HG02610 (cell line): ENCODE data around the gene SH3PXD2A.
"Not testable (repeated sequence)": the region's sequence is repeated elsewhere in the genome, so short reads cannot be mapped to it uniquely, and the experiment has no call there.

Source experiments
- ATAC-seq: cut with Tn5 transposase; IDR thresholded peaks from one replicate; pipeline ENCODE4 v1.9.1; 2021; ENCODE audit warnings: mild to moderate bottlenecking, moderate library complexity; ENCODE audit not compliant: unreplicated experiment

The SH3PXD2A gene

DNA sequence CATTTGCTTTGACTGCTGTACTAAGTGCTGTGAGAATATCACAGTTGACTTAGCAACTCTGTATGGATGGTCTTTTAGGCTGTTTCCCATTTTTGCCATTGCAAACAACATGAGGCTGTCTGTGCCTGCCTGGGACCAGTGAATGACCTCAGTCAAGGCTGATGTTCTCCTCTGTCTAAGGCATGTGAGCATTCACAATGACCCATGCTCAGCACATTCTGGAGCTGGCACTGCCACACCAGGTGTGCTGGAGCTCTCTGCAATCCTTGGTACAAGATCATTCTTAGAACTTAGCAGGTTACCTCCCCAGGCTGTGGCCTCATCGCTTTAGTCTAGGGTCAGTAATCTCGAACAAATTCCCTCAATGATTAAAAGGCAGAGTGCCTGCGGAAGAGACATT lies 61.9 kb downstream of the SH3PXD2A start:
- no peak for ATAC-seq

DNA sequence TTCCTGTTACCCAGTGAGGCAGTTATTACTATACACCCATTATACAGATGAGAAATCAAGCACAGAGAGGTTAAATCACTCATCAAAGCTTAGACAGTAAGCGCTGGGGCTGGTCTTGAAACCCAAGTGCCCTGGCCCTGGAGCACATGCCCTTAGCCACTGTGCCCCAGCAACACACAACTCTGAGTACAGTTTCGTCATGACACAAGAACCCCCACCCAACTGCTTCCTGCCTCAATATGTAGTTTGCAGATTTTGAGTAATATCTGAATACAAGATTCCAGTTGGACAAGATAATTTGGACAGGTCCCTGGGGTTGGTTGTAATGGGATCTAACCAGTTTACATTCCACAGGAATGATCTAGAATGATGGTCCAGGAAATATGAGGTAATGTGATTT lies 62.8 kb downstream of the SH3PXD2A start:
- no peak for ATAC-seq

DNA sequence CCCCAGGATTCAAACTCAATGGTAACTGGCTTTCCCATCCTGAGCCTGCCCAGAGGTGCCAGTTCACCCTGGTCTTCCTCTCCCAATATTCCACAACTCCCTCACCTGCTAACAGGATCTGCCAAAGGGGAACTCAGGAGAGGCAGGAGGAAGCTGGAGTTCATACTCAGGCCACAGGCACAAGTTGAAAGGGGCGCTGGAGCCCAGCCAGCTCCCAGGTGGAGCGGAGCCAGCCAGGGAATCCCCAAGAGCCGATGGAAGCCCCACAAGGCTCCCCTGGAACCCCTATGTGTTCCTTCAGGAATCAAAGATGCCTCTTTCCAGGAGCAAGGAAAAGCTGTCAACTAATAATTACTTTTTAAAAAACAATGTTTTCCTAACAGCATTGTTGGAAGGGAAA lies 63.5 kb downstream of the SH3PXD2A start:
- ATAC-seq: no peak

DNA sequence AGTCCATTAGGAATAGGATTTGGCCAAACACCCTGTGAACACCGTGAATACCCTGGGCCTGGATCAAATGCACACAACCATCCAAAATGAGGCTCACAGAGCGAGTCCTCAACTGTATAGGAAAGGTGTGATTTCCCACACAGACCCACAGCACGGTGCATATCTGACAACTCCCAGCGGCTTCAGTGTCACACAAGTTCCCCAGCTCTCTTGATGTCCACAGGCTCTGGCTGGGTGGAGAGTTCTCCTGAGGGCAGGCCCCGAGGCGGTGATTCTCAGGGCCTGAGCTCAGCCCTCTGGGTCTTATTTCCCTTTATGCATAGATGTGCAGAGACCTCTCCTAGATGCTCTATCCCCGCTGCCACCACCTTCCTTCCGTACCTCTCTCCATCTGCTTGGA lies 64.1 kb downstream of the SH3PXD2A start:
- ATAC-seq: no peak

DNA sequence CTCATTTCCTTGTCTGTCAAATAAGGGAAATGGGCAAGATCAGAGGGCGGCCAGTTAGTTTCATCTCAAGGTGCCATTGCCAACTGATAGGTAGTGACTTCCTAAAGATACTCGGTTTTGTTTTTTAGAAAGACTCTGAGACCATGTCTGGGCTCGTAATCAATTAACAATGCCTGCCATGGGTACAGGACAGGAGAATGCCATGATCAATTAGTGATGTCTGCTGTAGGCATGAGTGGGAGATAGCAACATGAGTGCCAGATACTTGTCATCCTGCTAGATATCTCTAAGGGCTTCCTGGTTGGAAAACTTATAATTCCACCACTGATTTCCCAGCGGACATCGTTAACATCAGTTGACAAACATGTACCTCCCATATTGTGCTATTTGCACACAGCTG lies 64.8 kb downstream of the SH3PXD2A start:
- ATAC-seq: no peak

DNA sequence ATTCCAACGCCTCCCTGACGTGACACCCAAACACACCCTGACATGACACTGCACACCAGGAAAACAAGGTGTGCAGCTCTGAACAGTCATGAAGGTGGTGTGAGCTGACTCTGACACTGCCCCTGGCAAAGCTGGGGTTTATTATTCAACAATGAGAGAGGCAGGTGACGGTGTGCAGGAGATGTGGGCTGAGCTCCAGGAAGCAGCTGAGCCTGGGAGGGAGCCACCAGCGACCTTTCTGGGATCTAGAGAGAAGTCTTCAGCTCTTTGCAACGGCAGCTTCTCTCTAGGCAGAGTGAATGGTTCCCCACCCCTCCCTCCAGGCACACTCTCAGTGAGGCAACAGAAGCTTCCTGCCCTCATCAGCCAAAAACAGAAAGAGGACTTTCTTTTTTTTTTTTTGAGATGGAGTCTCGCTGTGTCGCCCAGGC lies 65.6 kb downstream of the SH3PXD2A start:
- ATAC-seq: no peak

DNA sequence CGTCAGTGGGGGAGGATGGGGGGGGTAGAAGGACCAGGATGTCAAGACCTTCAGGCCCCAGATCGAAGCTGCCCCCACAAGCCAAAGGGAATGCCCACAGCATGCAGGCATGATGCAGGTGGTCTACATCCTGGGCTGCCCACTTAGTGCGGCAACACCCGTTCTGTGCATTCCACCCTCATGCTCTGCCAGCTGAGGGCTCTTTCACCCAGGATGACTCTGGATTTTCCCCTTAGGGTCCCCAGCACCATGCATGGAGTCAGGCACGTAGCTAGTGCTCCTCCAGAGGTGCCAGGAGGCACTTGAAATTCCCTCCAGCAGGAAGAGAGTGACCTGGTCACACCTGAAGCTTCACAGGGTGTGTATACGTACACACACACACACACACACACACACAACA lies 66.2 kb downstream of the SH3PXD2A start:
- no peak for ATAC-seq

DNA sequence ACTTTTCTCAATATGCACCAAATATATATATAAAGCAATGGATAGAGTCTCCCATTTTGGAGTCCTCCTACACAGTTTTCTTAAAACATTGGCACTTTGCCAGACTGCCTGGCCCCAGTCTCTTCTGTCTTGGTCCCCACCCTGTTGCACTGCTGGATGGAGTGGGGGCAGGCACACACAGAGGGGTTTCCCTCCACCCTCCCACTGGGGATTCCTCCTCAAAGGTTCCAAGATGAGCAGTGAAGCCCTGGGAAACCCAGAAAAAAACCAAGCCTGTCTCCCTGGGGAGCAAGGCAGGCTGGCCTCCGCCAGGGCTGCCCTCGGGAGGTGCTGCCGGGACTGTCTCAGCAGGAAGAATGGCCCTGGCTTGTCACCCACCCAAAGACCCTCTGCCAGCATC lies 68.0 kb downstream of the SH3PXD2A start:
- ATAC-seq: no peak

DNA sequence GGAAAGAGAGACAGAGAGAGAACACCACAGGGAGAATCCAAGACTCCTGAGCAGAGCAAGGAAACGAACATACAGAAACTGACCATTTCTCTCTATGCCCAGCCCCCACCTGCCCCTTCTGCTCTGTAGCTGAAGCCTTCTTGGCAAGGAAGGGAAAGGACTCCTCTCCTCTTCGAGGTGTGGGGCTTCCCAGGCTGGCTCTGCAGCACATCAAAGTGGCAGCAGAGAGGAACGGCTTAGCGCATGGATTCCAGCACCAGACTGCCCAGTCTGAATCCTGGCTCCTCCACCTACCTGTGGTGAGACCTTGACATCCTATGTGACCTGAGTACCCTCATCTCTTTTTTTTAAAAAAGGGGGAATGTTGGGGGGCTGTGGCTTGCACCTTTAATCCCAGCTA lies 69.4 kb downstream of the SH3PXD2A start:
- no peak for ATAC-seq

DNA sequence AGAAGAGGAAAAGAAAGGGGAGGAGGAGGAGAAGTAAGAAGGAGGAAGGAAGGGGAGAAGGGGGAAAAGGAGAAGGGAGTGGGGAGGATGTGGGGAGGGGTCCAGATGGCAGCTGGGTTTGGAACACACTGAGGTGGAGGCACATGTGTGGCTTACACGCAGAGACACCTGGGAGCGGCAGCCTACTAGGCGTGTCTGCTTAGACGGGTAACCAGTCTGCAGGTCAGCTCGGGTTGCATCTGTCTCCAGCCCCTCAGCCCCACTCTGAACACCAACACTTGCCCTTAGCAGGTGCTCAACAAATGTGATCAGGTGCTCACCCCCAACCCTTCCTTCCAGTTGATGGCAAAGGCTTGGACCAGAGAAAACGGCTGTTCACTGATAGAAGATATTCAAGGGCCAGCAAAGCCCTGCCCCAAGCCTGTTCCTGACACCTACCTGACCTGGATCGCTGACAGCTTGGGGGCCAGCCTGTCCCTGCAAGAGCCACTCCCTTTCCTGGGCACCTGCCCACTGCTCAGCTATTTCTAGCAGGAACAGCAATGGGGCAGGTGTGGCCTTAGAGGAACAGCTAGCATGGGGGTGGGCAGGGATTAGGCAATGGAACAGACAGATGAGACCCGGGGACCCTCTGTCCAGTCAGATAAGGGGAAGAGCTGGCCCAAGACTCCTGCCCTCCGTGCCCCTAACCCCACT lies 70.5 kb downstream of the SH3PXD2A start:
- ATAC-seq: no peak

DNA sequence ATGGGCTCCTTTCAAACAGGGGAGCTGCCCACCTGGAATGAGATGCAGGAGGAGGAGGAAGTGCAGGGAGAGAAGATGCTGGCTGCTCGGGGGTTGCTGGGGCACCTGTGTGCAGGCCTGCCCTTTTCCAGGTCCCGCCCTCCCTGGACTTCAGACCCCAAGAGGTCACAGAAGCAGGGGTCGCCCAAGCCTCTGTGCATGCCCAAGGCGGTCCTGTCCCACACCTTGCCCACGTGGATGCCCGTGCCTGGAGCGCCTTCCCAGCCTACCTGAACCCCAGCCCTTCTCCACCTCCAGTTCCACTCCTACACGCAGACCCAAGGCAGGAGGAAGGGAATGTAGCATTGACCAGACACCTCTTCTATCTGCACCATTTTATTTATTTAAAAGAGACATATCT lies 71.3 kb downstream of the SH3PXD2A start:
- no peak for ATAC-seq

DNA sequence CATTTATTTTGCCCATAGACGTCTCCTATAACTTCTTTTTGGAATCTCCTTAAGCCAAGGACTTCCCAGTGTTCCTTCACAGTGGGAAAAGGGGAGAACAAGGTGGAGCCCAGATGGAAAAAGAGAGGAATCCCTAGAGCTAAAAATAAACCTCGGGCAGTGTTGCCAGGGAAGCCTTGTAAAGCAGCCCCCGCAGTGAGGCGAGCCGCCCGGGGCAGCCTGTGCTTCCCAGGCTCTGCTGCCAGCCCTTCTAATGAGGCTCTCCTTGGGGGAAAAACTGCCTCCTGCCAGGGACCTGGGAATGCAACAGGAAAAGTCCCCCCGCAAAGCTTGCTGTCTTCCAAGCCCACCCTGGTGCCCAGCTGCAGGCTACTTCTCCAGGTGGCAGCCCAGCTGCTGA lies 71.7 kb downstream of the SH3PXD2A start:
- no peak for ATAC-seq

DNA sequence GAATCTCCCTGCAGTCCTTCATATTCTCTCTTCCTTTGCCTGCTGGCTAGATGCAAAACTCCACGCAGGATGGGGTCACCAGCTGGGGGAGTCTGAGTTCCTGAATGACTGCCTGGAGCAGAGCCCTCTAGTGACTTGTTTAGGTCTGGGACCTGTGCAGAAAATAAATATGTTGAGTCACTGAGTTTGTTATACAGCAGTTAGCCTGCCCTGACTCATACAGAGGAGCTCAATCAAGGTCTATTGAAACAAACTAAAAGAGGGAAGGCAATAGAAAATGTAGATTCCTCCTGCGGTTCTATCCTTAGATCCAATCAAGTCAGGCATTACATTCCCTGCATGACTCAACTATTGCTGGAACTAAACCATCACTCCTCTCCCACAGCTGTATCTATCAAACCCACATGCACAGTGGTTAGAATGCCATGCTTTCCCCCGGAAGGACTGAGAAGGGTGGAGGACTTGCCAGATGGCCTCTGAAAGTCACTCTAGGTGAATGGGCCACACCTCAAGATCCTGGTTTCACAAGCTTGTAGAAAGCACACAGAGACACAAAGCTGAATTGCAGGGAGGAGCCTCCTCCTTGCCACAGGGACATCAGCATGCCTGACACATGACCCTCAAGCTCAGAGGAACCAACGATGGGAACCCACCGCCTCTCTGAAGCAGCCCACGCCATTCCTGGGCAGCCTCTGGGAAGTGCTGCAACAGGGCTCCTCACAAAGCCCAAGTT lies 73.9 kb downstream of the SH3PXD2A start:
- ATAC-seq: no peak

DNA sequence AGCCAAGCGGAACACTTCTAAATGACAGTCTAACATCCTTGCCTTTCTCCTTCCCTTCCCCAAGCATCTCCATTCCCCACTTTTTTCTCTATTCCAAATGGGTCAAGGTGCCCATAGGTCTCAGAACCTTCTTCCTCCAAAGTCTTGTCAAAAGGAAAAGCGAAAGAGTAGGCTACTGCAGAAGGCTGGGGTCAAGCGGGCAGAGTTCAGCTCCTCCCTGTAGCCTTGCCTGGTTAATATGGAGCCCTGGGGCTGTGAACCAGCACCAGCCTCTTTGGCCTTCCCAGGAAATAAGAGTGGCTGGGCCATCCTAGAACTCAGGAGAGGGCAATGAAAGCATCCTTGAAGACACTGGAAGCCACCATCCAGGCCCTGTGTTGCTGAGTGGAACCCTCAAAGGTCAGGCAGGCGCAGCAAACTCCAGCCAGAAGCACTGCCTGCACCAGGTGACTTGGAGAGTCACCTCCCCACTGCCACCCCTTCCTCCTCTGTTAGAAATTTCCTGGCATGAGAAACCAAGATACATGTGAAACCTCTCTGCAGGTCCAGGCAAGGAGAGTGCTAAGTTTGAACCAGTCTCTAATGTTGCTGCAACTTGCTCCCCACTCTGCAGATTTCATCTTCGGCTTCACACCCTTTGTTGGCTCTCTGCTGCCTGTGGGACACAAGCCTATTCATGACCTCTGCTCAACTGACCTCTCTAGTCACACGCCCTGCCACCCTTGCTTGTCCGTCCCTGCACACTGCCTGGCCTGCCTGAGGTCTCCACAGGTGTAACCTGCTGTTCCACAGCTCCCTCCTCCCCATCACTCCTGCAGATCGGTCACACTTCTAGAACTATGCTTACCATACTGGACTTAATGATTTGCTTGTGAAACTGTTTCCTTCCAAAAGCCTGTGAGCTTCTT lies 74.9 kb downstream of the SH3PXD2A start:
- no peak for ATAC-seq

DNA sequence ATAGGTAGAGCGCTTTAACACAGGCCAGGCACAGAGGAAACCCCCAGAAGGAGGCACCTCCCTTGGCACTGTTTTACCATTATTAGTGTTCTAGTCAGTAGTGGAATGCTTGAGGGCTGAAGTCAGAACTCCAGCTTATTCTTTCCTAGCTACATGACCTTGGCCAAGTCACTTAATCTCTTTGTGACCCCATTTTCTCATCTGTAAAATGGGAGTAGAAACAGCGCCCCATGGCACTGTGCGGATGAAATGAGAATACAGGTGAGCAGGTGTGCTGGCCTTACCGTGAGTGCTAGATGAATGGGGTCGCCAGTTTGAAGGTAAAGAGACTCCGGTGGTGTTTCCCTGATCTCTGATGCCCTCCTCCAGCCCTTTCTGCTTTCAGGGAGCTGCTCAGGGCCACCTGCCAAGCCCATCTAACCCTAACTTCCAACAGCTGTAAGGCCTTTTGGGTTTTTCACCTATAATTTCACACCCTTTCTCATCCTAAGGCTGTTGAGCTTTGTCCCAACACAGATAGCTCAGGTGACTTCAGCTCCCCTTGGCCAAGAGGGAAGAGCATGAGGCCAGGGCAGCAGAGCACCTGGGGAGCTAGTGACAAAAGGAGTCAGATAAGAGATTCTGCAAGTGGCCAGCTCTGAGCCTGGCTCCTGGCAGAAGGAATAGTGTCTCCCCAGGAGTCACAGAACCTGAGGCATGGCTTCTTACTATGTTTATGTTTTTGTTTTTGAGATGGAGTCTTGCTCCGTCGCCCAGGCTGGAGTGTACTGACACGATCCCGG lies 76.8 kb downstream of the SH3PXD2A start:
- ATAC-seq: no peak

DNA sequence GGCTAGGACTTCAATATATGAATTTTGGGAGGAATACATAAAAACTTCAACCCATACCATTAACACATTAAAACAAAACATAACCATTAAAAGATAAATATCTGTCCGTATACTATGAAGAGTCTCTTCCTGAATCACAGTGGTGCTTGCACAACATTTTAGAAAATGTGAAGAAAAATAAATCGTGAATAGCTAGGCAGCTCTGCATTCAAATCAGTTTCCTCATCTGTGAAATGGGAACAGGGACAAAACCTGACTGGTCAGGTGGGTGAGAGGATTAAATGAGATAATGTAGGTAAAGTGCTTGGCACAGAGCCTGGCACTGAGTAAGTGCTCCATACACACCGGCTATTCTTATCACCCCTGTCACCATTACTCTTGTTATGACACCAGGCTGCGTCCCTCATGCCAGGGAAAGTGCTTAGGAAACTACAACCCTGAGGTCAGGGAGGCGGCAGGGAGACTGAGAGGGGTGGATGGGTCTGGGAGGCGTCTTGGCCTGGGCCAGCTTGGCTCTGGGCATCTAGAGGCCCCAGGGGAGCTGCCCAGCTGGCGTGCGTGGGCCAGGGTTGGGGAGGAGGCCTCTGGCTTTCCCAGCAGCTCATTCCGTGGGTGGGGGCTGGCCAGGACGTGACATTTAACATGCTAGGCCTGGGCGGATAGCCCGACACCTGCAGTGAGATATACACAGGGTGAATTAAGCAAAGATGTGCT lies 78.3 kb downstream of the SH3PXD2A start:
- no peak for ATAC-seq

DNA sequence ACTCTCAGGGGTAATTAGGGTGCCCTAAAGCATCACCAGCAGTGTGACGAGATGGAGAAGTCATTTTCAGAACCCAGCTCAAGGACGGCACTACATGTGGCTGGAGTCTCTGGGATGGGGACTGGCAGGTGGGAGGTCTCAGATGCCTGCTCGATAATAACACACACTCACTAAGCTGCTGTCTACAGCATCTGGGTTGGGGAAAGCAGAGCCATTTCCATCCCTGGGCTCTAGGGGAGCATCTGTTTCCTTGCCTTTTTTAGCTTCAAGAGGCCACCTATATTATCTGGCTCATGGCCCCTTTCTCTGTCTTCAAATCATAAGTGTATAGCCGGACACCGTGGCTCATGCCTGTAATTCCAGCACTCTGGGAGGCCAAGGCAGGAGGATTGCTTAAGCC lies 79.6 kb downstream of the SH3PXD2A start:
- no peak for ATAC-seq

DNA sequence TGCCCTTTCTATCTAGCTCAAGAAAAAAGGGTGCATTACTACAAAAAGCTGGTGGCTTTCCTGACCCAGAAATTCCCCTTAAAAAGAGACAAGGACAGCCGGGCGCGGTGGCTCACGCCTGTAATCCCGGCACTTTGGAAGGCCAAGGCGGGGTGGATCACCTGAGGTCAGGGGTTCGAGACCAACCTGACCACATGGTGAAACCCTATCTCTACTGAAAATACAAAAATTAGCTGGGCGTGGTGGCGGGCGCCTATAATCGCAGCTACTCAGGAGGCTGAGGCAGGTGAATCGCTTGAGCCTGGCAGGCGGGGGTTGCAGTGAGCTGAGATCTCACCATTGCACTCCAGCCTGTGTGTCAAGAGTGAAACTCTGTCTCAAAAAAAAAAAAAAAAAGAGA lies 82.5 kb downstream of the SH3PXD2A start:
- not testable (repeated sequence) for ATAC-seq

DNA sequence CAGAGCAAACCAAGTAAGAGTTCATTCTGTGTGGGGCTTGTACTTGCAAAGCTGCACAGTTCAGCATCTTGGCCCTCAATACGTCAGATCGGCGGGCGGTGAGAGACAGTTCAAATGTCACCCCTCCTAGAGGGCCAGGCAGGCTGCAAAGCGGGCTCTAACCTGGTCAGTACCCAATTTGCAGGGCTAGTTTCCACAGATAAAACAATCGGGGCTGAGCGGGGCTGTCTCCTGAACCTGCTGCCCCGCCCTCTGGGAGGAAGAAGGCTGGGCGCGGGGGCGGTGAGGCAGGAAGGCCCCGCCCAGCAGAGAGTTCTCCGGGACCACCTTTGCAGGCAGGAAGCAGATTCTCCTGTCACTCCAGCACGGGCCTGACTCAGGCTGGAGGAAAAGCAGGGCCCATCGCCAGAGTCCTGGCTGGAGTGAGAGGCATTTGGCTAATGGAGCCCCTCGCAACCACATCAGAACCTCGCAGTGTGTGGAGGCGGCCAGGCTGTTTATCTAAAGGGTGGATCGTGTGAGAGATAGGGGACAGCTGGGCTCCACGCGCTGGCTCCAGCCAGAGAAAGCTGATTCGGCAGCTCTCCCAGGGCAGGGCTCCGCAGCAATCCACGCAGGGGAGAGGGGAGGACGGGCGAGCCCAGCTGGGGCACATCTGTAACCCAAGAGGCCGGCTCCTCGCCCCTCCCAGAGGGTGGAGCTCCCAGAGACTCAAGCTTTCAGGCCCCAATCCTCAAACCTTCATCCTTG lies 83.1 kb downstream of the SH3PXD2A start:
- peak; percentile 71 for ATAC-seq

DNA sequence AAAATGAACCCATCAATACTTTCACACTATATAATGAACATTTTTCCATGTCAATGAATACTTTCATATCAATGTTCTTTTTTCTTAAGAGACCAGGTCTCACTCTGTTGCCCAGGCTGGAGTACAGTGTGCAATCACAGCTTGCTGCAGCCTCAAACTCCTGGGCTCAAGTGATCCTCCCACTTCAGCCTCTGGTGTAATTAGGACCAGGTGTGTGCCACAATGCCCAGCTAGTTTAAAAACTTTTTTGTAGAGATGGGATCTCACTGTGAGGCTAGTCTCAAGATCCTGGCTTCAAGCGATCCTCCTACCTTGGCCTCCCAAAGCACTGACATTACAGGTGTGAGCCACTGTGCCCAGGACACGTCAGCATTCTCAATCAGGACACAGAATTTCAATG lies 85.2 kb downstream of the SH3PXD2A start:
- ATAC-seq: no peak
